DMS114 treated with DMSO at 0.1 percent for 48 hours (cell line): ENCODE data around the gene IL16.
"Not testable (repeated sequence)": the region's sequence is repeated elsewhere in the genome, so short reads cannot be mapped to it uniquely, and the experiment has no call there.

Experiments
- DNase-seq: peaks from one replicate; lab custom pipeline; 2025; ENCODE audit not compliant: unreplicated experiment; lab: John Stamatoyannopoulos, UW

The IL16 gene

DNA sequence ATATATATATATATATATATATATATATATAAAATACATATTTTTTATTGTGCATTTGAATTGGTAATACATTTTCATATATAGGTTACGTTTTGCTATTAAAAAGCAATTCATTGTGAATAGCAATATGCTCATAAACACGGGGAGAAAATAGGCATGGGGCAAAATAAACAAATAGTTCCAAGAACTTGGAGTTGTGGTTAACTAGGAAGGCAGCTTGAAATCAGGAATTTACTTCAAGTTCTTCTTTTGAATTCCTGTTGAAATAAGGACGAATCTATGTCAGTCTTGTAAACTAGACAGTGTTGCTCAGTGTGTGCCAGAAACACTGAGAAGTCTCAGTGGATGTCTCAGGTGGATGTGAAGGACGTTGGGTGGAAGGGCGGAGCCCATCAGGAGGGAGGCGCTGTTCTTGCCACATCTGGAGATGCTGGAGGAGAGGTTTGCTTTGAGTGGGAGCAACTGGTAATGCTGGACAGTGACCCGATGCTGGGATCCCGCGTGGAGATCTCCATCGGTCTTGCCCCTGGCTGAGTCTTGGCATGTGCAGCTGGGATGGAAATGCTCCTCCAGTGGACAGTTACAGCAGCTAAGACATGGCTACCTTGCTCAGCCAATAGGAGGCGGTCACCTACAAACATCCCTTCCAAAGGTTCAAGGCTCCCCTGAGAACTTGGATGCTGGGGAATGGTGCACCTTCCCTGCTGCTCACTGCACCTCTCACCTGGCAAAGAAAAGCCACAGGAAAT, 2.5 kb downstream of the IL16 start:
- no peak for DNase-seq

DNA sequence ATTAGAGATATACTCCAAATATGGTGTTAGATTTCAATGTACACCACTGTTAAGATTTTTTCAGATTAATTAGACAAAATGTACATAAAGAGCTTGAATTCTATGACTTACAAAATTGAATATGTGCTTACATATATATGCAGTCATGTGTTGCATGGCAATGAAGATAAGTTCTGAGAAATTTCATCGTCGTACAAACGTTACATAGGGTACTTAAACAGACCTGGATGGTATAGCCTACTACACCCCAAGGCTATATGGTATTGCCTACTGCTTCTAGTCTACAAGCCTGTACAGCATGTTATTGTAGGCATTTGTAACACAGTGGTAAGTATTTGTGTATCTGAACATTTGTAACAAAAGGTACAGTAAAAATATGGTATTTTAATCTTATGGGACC, 9.3 kb downstream of the IL16 start:
- no peak for DNase-seq

DNA sequence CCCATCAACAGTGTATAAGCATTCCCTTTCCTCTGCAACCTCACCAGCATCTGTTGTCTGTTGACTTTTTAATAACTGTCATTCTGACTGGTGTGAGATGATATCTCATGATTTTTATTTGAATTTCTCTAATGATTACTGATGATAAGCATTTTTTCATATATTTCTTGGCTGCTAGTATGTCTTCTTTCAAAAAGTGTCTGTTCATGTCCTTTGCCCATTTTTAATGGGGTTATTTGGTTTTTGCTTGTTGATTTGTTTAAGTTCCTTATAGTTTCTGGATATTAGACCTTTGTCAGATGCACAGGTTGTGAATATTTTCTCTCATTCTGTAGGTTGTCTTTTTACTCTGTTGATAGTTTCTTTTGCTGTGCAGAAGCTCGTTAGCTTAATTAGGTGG, 11.3 kb downstream of the IL16 start:
- DNase-seq = not testable (repeated sequence)

DNA sequence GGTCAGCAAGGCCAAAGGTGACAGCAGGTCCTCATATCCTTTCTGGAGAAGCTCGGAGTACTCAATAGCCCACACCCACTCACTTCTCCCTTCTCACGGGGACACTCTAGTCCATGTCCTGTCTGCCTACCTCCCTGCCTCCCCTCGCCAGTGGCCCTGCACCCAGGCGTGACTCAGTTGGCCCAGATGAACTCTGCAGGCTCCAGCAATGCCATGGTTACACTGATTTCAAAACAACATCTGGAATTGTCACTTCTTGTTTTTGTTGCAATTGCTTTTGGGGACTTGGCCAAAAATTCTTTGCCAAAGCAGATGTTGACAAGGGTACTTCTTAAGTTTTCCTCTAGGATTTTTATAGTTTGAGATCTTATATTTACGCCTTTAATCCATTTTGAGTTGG, 13.0 kb downstream of the IL16 start:
- no peak for DNase-seq

DNA sequence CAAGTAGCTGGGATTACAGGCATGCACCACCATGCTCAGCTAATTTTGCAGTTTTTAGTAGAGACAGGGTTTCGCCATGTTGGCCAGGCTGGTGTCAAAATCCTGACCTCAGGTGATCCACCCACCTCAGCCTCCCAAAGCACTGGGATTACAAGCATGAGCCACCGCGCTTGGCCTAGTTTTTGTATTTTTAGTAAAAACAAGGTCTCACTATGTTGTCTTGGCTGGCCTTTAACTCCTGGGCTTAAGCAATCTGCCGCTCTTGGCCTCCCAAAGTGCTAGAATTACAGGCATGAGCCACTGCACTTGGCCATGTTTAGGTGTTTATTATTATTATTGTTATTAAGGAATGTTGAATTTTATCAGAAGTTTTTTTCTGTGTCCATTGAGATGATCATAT, 14.7 kb downstream of the IL16 start:
- DNase-seq = no peak

DNA sequence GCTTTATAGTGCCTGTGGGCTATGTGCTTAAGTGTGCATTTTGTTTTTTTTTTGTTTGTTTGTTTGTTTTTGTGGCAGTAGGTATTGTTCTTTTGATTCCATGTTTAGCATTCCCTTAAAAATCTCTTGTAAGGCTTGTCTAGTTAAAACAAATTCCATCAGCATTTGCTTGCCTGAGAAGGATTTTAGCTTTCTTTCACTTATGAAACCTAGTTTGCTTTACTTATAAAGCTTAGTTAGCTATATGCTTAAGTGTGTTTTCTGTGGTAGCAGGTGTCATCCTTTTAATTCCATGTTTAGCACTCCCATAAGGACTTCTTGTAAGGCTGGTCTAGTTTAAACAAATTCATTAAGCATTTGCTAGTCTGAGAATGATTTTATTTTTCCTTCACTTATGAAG, 17.3 kb downstream of the IL16 start:
- DNase-seq = no peak

DNA sequence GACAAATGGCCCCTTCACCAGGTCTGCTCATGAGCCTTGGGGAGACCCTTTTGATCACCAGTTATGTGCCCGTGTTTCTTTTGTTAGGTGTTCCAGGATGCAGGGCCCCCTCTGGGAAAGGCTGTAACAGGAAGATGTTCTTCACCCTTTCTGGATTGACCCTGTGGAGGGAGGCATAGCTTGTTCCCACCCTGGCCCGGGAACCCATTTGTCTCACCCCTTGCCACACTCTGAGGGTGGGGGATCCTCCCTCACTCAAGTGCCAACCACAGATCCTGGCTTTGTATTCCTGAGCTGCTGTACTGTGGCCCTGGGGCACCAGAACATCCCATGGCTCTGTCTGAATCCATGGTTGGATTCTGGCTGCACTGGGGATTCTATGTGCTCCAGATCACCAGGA, 18.9 kb downstream of the IL16 start:
- DNase-seq = no peak

DNA sequence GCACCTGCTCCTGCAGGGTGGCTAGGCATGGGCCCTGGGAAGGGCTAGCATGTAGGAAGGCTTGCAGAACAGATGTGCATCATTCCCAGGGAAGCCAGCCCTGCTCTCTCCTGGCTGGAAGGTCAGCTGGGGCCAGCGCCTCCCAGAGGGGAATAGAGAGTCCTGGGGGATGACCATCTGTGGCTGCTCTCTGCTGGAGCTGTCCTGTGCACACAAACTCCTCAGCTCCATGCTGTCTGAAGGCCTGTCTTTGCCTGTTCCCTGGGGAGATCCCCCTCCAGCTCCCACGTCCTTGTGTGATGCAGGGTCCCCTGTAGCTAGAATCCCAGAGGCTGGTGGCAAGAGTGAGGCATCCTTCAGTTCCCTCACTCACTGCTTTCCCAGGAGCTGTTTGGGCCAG, 19.3 kb downstream of the IL16 start:
- no peak for DNase-seq

DNA sequence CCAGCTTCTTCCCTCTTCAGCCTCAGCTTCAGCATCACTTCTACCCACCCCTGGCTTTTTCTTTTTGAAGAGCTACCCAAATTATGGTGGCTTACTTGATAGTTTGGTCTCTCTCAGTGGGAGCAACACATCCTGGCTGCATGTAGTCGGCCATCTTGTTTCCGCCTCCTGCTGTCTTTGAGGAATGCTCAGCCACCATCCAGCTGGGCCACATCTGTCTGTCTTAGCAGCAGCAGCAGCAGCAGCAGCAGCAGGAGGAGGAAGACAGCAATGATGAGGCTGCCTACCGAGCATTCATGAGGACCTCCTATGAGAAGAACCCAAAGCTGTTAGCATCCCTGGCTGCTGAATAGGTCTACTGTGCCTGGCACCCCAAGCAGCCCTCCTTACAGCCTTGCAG, 19.7 kb downstream of the IL16 start:
- no peak for DNase-seq

DNA sequence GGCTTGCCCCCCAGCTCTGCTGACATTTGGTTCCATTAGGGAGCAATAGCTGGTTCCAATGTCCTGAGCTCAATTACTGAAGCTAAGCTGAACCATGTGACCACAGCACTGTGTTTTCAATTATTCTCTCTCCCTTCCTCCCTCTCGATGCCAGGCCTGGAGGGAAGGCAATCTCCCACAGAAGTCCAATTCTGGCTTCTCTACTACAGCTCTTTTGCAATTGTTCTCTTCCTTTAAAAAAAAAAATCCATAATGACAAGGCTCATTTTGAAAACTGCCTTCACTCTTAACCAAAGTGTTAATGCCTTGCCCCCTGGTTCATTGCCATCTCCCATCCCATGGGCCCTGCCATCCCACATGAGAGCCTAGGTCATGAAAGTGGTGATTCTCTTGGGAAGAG, 24.8 kb downstream of the IL16 start:
- DNase-seq = no peak

DNA sequence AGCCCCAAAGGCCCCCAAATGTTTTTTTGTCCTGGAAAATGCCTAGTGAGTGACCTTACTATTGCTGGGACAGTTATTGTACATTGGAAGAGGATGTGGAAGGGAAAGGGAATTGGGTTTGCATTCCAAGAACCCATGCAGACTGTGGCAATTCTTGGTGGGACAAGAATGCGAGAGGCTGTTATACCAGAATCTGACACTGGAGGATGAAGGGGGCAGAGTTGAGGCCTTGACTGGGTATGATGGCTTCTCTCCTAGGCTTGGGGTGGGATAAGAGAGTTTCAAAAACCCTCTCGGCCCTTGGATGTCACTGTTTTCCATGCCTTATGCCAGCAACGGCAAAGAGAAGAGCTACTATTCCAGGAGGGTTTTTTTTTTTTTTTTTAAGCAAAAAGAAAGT, 25.3 kb downstream of the IL16 start:
- DNase-seq = no peak

DNA sequence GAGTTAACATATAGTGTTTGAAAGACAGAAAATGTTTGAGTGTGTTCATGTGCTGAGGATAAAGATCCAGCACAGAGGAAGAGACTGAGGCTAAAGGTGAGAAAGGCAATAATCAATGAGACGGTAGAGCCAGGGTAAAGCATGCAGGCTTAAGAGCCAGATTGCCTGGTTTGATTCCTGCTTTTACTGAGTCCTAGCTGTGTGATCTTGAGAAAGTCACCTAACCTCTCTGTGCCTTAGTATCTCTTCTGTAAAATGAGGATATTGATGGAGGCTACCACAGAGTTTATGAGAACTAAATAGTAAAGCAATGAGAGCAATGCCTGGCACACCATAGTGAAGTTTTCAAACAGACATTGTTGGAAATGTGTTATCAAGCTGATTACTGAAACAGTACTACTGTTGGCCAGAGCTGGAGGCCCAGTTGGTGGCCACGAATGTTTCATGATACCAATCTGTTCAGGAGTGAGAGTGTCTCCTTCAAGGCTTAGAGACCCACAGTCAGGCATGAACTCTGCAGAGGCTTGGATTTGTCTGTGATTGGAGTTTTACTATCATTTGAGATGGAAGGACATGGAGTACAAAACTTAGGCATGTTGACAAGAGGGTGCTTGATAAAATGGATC, 26.8 kb downstream of the IL16 start:
- no peak for DNase-seq

DNA sequence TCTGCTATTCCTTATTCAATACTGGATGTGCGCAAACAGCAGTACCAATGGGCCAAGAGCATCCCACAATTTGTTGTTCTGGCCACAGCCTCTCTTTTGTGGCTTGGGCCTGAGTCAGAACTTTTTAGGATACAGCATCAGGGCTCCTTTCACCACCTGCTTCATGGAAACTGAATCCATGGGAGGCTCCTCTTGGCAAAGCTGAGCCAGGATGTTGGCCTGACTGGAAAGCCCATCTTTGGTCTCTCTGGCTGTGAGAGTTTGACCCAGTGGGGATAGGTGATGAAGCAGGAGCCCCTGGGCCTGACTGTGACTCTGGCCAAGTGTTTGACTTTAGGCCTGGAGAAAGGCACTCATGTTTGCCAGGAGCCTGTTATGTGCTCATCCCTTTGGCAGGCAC, 27.6 kb downstream of the IL16 start:
- DNase-seq = no peak

DNA sequence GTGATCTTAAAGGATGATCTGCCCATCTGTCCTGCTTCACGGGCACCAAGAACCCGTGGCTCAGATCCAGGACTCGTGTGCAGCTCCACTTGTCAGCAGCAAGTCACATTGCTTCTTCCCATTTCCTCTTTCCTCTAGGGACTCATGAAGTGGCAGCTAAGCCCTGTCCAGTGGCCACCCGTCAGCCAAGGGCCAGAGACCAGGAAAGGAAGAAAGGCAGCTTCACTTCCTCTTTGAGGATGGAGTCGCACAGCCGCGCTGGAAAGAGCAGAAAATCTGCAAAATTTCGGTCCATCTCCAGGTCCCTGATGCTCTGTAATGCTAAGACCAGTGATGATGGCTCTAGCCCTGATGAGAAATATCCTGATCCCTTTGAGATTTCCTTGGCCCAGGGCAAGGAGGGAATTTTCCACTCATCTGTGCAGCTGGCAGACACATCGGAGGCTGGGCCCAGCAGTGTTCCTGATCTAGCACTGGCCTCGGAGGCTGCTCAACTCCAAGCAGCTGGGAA, 28.5 kb downstream of the IL16 start:
- no peak for DNase-seq

DNA sequence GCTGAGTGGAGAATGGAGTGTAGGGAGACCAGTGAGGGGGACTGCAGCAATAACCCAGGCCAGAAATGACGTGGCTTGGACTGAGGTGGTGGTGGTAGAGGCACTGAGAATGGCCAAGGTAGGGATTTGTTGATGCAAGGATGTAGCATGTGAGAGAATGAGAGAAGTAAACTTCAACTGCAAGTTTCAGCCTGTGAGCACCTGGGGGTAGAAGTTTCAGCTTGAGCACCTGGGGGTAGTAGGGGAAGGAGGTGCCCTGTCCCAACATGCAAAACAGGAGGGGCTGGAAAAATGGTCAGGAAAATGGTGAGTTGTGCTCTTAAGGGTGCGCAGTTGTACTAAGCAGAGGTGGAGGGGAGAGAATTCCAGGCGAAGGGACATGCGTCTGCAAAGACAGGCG, 31.0 kb downstream of the IL16 start:
- DNase-seq = no peak

DNA sequence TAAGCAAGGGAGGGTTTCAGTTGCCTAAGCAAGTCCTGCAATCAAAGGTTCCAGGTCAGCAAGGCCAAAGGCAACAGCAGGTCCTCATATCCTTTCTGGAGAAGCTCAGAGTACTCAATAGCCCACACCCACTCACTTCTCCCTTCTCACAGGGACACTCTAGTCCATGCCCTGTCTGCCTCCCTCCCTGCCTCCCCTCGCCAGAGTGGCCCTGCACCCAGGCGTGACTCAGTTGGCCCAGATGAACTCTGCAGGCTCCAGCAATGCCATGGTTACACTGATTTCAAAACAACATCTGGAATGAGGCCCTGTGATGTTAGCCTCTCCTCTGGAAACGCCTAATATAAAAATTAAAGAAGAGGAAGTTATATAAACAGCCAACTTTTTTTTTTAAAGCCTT, 32.9 kb downstream of the IL16 start:
- no peak for DNase-seq

DNA sequence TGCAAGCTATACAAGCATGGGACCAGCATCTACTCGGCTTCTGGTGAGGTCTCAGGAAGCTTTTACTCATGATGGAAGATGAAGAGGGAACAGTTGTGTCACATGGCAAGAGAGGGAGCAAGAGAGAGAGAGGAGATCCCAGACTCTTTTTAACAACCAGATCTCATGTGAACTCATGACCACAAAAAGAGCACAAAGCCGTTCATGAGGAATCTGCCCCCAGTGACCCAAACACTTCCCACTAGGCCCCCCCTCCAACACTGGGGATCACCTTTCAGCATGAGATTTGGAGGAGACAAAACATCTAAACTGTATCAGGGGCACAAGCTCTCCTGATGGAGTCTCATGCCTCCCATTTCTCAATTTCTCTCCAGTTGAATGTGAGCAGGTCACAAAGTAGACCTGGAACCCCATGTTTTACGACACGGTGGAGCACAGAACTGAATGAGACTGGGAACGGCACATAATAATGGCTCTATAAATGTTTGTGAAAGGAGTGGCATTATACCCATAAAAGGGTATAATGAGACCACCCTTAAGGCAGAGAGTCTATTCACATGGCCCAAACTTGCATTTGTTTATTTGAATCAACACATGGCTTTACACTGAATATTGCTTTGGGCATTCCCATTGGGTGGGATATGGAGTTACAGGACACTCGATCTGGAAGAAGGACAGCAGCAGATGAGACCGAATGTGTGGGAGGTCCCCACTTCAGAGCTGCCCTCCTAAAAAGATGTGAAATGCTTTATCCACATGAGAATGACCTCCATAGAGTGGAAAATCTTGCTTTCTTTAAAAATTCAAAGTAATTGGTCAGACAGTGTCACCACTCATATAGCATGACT, 38.8 kb downstream of the IL16 start:
- no peak for DNase-seq

DNA sequence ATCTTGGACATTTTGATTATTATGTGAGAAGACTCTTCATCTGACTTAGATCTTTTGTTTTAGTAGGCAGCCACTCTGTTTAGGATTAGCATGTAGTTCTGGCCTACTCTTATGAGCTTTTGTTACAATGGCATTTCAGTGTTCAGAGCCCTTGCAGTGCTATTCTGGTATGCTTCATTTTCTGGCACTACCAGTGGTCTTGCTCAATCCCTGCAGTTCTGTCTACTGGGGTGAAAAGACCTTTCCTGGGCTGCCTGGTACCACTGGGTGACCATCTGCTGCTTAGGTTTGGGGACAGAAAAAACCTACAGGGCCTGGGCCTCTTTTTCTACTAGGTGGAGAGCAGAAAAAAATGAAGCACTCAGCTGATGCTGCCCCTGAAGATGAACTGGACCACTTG, 42.5 kb downstream of the IL16 start:
- no peak for DNase-seq

DNA sequence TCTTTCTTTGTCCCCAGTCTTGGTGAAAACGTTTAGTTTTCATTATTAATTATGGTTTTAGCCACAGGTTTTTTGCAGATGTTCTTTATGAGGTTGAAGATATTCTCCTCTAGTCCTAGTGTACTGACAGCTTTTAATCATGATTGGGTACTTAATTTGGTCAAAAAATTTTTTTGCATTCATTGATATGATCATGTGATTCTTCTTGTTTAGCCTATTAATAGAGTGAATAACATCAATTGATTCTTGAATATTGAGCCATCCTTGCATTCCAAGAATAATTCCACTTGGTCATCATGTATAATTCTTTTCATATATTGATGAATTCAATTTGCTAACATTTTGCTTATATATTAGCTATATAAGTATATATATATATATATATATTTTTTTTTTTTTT, 46.1 kb downstream of the IL16 start:
- no peak for DNase-seq

DNA sequence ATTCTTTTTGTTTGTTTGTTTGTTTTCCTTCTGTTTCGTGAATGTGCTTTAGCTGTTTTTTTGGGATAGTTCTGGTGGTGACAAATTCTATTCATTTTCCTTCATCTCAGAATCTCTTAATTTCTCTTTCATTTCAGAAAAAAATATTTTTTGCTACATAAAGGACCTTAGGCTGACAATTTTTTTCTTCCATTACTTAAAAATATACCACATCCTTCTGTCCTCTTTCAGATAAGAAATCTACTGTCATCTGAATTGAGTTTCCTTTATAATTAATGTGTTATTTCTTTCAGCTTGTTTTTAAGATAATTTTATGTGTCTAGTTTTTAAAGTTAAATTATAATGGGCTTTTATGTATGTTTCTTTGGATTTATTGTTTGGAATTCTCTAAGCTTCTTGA, 47.6 kb downstream of the IL16 start:
- DNase-seq = no peak

DNA sequence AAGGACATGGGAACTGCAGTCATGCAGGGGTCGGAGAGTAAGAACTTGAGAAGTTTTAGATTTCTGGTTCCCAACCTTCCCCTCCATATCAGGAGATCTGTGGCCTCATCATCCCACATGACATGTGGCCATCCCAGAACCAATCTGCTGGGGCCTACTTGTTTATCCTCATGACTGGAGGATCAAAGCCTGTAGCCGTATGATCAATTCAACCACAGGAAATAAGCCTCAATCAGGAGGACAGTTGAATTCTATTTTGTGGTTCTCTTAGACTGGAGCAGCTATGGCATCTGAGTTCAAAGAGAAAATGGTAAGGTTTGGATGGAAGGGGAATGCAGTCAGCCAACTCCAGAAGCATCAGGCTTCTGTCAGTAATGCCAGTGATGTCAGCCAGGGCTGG, 57.2 kb downstream of the IL16 start:
- DNase-seq = no peak
